Eye (tissue), 1 donor: ENCODE measurements around the gene AFF3.

Source experiments
- DNase-seq: peaks from one replicate; pipeline ENCODE4 v3.0.0-alpha.2; 2015

Gene AFF3

GRCh38 chr2:99727199-99727598, 415.2 kb downstream of the AFF3 start:
- DNase-seq: no peak

GRCh38 chr2:99726691-99727090, 415.7 kb downstream of the AFF3 start:
- DNase-seq: no peak

GRCh38 chr2:99725820-99726219, 416.6 kb downstream of the AFF3 start:
- no peak for DNase-seq

GRCh38 chr2:99722476-99722875, 419.9 kb downstream of the AFF3 start:
- no peak for DNase-seq

GRCh38 chr2:99719102-99719501, 423.3 kb downstream of the AFF3 start:
- no peak for DNase-seq

- DNase-seq: no peak
These were observed 426.4 kb downstream of the AFF3 start for GRCh38 chr2:99715956-99716355.

- no peak for DNase-seq
These were observed 428.0 kb downstream of the AFF3 start for GRCh38 chr2:99714349-99714748.

- DNase-seq: no peak
These were observed 431.2 kb downstream of the AFF3 start for GRCh38 chr2:99711144-99711543.

- no peak for DNase-seq
These were observed 431.7 kb downstream of the AFF3 start for GRCh38 chr2:99710721-99711120.

- DNase-seq: no peak
These were observed 433.2 kb downstream of the AFF3 start for GRCh38 chr2:99709229-99709628.

- no peak for DNase-seq
These were observed 434.2 kb downstream of the AFF3 start for GRCh38 chr2:99708231-99708630.

- peak; percentile 30 for DNase-seq
These were observed 434.8 kb downstream of the AFF3 start for GRCh38 chr2:99707592-99707991.

GRCh38 chr2:99706735-99707134, 435.7 kb downstream of the AFF3 start:
- no peak for DNase-seq

- DNase-seq: no peak
These were observed 440.9 kb downstream of the AFF3 start for GRCh38 chr2:99701503-99701902.

- no peak for DNase-seq
These were observed 441.6 kb downstream of the AFF3 start for GRCh38 chr2:99700482-99701398.

GRCh38 chr2:99698896-99699295, 443.5 kb downstream of the AFF3 start:
- DNase-seq: no peak

GRCh38 chr2:99697811-99698568, 444.4 kb downstream of the AFF3 start:
- no peak for DNase-seq

GRCh38 chr2:99695944-99696253, 446.5 kb downstream of the AFF3 start:
- no peak for DNase-seq

- DNase-seq: no peak
These were observed 447.1 kb downstream of the AFF3 start for GRCh38 chr2:99695130-99695943.

GRCh38 chr2:99694331-99694730, 448.1 kb downstream of the AFF3 start:
- DNase-seq: no peak

- DNase-seq: no peak
These were observed 449.6 kb downstream of the AFF3 start for GRCh38 chr2:99692785-99693184.

GRCh38 chr2:99691926-99692325, 450.5 kb downstream of the AFF3 start:
- DNase-seq: no peak

- no peak for DNase-seq
These were observed 453.1 kb downstream of the AFF3 start for GRCh38 chr2:99689145-99689742.
